Measurements from ENCODE around the gene UNC5B.

DNA sequence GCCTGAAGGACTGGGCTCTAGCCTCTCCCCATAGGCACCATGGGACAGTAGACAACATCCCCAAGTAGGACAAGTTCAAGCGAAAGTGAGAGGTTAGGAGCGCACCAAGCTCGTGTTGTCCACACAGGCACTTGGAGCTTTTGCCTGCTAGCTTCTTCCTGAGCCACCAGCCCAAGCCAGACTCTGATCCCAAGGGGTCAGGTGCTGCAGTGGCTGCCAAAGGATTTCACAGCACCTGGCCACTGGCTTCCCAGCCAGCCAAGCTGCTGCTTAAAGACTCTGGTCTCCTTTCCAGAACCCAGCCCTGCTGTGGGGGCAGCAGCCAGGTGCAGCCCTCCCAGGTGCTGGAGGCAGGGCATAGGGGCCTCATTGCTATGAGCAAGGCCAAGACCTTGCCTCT lies 33.0 kb upstream of the UNC5B start:
- TF ChIP-seq, protein P1, sequence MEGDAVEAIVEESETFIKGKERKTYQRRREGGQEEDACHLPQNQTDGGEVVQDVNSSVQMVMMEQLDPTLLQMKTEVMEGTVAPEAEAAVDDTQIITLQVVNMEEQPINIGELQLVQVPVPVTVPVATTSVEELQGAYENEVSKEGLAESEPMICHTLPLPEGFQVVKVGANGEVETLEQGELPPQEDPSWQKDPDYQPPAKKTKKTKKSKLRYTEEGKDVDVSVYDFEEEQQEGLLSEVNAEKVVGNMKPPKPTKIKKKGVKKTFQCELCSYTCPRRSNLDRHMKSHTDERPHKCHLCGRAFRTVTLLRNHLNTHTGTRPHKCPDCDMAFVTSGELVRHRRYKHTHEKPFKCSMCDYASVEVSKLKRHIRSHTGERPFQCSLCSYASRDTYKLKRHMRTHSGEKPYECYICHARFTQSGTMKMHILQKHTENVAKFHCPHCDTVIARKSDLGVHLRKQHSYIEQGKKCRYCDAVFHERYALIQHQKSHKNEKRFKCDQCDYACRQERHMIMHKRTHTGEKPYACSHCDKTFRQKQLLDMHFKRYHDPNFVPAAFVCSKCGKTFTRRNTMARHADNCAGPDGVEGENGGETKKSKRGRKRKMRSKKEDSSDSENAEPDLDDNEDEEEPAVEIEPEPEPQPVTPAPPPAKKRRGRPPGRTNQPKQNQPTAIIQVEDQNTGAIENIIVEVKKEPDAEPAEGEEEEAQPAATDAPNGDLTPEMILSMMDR (IDR thresholded peaks at IDR 0.05), result no peak
- TF ChIP-seq POLR2A (IDR thresholded peaks at IDR 0.05), result no peak
